GM12892 (cell line): ENCODE data around the gene TESMIN.

Experiments used
- POLR2A ChIP-seq: IDR thresholded peaks from 2 replicates; pipeline ENCODE4 v1.6.1; 2011; ENCODE audit warnings: low read depth, low read length, control low read depth
- POLR2AphosphoS5 ChIP-seq: IDR thresholded peaks from 2 replicates; pipeline ENCODE4 v1.6.1; 2011; ENCODE audit warnings: low read depth, low read length, control low read depth

- TF ChIP-seq POLR2A (no peak), POLR2AphosphoS5 (no peak)
Observed at GRCh38 chr11:68763926-68764657, 12.8 kb upstream of the TESMIN start.
